Psoas muscle (tissue), 8 donors: ENCODE data around the gene MFNG. TPM values are rescaled to one million over a fixed set of nuclear protein-coding genes. Genes with fewer than 3 reads are reported as not detected.
A peak's percentile ranks its signal among the peaks of the same experiment; 100 is the strongest.

ENCODE experiments used
- ATAC-seq, 4 donors: fragments of 200-7000 bp; cut with Tn5 transposase; one replicate each; pipeline ENCODE4 v1.9.1; 2020; ENCODE audit warnings: moderate library complexity in 3 of 4, mild to moderate bottlenecking in 2 of 4
- DNase-seq, 2 donors: peaks; one replicate each; pipeline ENCODE4 v3.0.0-alpha.2; 2020
- H3K27ac ChIP-seq: fragments of 200-600 bp; one replicate; pipeline ENCODE4 v1.8.0; 2022
- H3K27me3 ChIP-seq, 3 donors: fragments of 200-600 bp in 1 of 3; one replicate each; pipeline versions ENCODE4 v1.6.1 to v1.8.0; 2013 to 2022; ENCODE audit warnings: low read length in 2 of 3, mild to moderate bottlenecking in 2 of 3, moderate library complexity in 1 of 3; ENCODE audit not compliant: insufficient read depth in 3 of 3
- H3K36me3 ChIP-seq, 2 donors: fragments of 200-600 bp in 1 of 2; one replicate each; pipeline versions ENCODE4 v1.6.1 to v1.8.0; 2013 to 2022; ENCODE audit warnings: low read depth in 1 of 2, mild to moderate bottlenecking in 1 of 2, moderate library complexity in 1 of 2; ENCODE audit not compliant: insufficient read depth in 1 of 2
- H3K4me1 ChIP-seq: fragments of 200-600 bp; one replicate; pipeline ENCODE4 v1.8.0; 2022
- H3K4me3 ChIP-seq: fragments of 200-600 bp; one replicate; pipeline ENCODE4 v1.8.0; 2022; ENCODE audit warnings: mild to moderate bottlenecking
- H3K9me3 ChIP-seq: fragments of 200-600 bp; one replicate; pipeline ENCODE4 v1.8.0; 2022
- CTCF ChIP-seq: fragments of 200-600 bp; IDR thresholded peaks from one replicate; pipeline ENCODE4 v1.8.0; 2022; ENCODE audit warnings: antibody characterized with exemption
- WGBS, 3 donors: extraction: QIAGEN DNeasy Blood & Tissue Kit; methylation state at CpG; one replicate each; pipeline versions ENCODE4 v1.1.6 to v1.1.7; 2013; 5-methylcytosine and 5-hydroxymethylcytosine counted together
- intact Hi-C, 2 donors: fragments of 100-400 bp; cut with DNase I; formaldehyde crosslinking; loops; one replicate each; pipeline versions ENCODE4 v1.11.0 to v1.14.2; 2022
- polyA plus RNA-seq, 3 donors: library from polyadenylated mRNA; stranded (reverse); fragments of 200-250 nt; gene quantifications; one replicate each; pipeline ENCODE4 v1.2.3, GENCODE V29; 2013
- total RNA-seq, 4 donors: library from RNA; stranded (reverse); fragmentation: NEBNext Ultra II Directional in 2 of 4; extraction: Animal tissue kit (Norgen Biotek cat#: 25700) in 2 of 4; gene quantifications; one replicate each; pipeline versions ENCODE4 v1.2.1 to v1.2.4, GENCODE V29; 2021 to 2023
- donor health status: healthy with polysubstance abuse.
- donor health status: DM: no; HTN: no; CAD: no; lungs with moderate emphysema.
- donor health status: Bipolar disorder and iron deficiency.
- donor health status: healthy.
- donor health status: DM: yes; HTN: yes; CAD: no.
- donor health status: DM: no; HTN: no; CAD: no.
- donor health status: DM: no; HTN: no; CAD: no.
- donor health status: DM: yes; HTN: yes; CAD: no.

MFNG gene
- total and polyA plus RNA-seq, 7 donors = 4.3 to 9.6 (median 8.0) TPM

GRCh38 chr22:37502342-37503182 is 16.4 kb upstream of the MFNG start:
- TF ChIP-seq CTCF = no peak
- whole genome bisulfite sequencing, 3 donors = 57 to 86% (median 69%) methylated on average over 13 to 16 of the region's 16 CpGs

GRCh38 chr22:37501610-37502341 is 15.6 kb upstream of the MFNG start:
- no peaks in the 10 kb centered on the region for H3K9me3 ChIP-seq
- TF ChIP-seq CTCF = no peak
- peaks cover 3% of the 10 kb centered on the region for H3K4me1 ChIP-seq
- H3K27ac ChIP-seq = peak overlapping the region; percentile 46
- 18 to 36% (median 22%) methylated on average over 14 of the region's 14 CpGs for WGBS, 3 donors
- no peaks in the 10 kb centered on the region for H3K36me3 ChIP-seq
- H3K4me3 ChIP-seq = no peak overlapping the region
- intact Hi-C loops = no loop called here
- peaks cover 0 to 19% (median 0%) of the 10 kb centered on the region in 3 donors for H3K27me3 ChIP-seq
- DNase-seq (peak in 1 of 2 donors; percentile 31), ATAC-seq (peak; percentile 26 to 73 (median 48))

More at GRCh38 chr22:37502342-37503182, 16.4 kb upstream of the MFNG start:
- no peaks in the 10 kb centered on the region for H3K9me3 ChIP-seq
- ATAC-seq (peak in 1 of 4 donors; percentile 22), DNase-seq (no peak)
- no peaks in the 10 kb centered on the region for H3K36me3 ChIP-seq
- intact Hi-C loops = no loop called here
- peak overlapping the region; percentile 3 for H3K27ac ChIP-seq
- H3K27me3 ChIP-seq = peaks cover 0 to 13% (median 0%) of the 10 kb centered on the region in 3 donors
- H3K4me1 ChIP-seq = peaks cover 3% of the 10 kb centered on the region
- H3K4me3 ChIP-seq = no peak overlapping the region

GRCh38 chr22:37500745-37501609 is 14.8 kb upstream of the MFNG start:
- no peak for TF ChIP-seq CTCF
- Histone ChIP-seq H3K27me3 (peaks cover 0 to 19% (median 0%) of the 10 kb centered on the region in 3 donors), H3K36me3 (no peaks in the 10 kb centered on the region), H3K27ac (peak overlapping the region; percentile 46), H3K9me3 (no peaks in the 10 kb centered on the region), H3K4me1 (peaks cover 3% of the 10 kb centered on the region), H3K4me3 (no peak overlapping the region)
- WGBS, 3 donors = 55 to 63% (median 56%) methylated on average over 20 to 24 of the region's 24 CpGs
- ATAC-seq = peak; percentile 7 to 47 (median 28)
- intact Hi-C loops = no loop called here
- DNase-seq = peak in 1 of 2 donors; percentile 32

GRCh38 chr22:37499789-37500540 is 13.8 kb upstream of the MFNG start:
- no peak overlapping the region for H3K27ac ChIP-seq
- peaks cover 0 to 19% (median 0%) of the 10 kb centered on the region in 3 donors for H3K27me3 ChIP-seq
- no peak for TF ChIP-seq CTCF
- H3K4me3 ChIP-seq = no peak overlapping the region
- DNase-seq (no peak), ATAC-seq (no peak)
- WGBS, 3 donors = 71 to 74% (median 74%) methylated on average over 12 to 13 of the region's 13 CpGs
- intact Hi-C loops = no loop called here
- H3K9me3 ChIP-seq = no peaks in the 10 kb centered on the region
- H3K4me1 ChIP-seq = peaks cover 3% of the 10 kb centered on the region
- no peaks in the 10 kb centered on the region for H3K36me3 ChIP-seq
